Calu3 (cell line): Measurements from ENCODE around the gene MACF1. TPM values are rescaled to one million over a fixed set of nuclear protein-coding genes. Genes with fewer than 3 reads are reported as not detected.
A peak's percentile ranks its signal among the peaks of the same experiment; 100 is the strongest.

Experiments
- BruUV-seq: library from RNA; stranded (reverse); fragments of 400-500 nt; replicated peaks from 2 replicates; lab custom pipeline; 2021; lab: Mats Ljungman, UMichigan
- CTCF ChIA-PET: fragments of 300-600 bp; sonication (Branson Sonifier 250); formaldehyde crosslinking; loops from one replicate; lab custom pipeline; 2022; ENCODE audit warnings: antibody characterized with exemption; lab: Charles Lee
- DNase-seq: peaks from one replicate; pipeline ENCODE4 v3.0.0; 2022
- H3K27ac Mint-ChIP-seq: one replicate; pipeline ENCODE4 v1.8.0; 2022; ENCODE audit warnings: mixed read lengths; ENCODE audit not compliant: unreplicated experiment
- H3K27me3 Mint-ChIP-seq: one replicate; pipeline ENCODE4 v1.8.0; 2022; ENCODE audit warnings: mixed read lengths; ENCODE audit not compliant: unreplicated experiment
- H3K36me3 Mint-ChIP-seq: one replicate; pipeline ENCODE4 v1.8.0; 2022; ENCODE audit warnings: mild to moderate bottlenecking, moderate library complexity, mixed read lengths; ENCODE audit not compliant: insufficient read depth, unreplicated experiment
- H3K4me1 Mint-ChIP-seq: one replicate; pipeline ENCODE4 v1.8.0; 2022; ENCODE audit warnings: mild to moderate bottlenecking, low read depth, mixed read lengths; ENCODE audit not compliant: unreplicated experiment
- H3K4me3 Mint-ChIP-seq: one replicate; pipeline ENCODE4 v1.8.0; 2022; ENCODE audit warnings: mild to moderate bottlenecking, low read depth, moderate library complexity, mixed read lengths; ENCODE audit not compliant: unreplicated experiment
- H3K9me3 Mint-ChIP-seq: one replicate; pipeline ENCODE4 v1.8.0; 2022; ENCODE audit warnings: low read depth, mixed read lengths; ENCODE audit not compliant: unreplicated experiment
- CTCF ChIP-seq: fragments of 200-600 bp; IDR thresholded peaks from one replicate; pipeline ENCODE4 v1.8.0; 2022; ENCODE audit warnings: antibody characterized with exemption; ENCODE audit not compliant: unreplicated experiment
- intact Hi-C: fragments of 100-400 bp; cut with micrococcal nuclease; formaldehyde crosslinking; loops from one replicate; pipeline ENCODE4 v1.10.0; 2022; ENCODE audit not compliant: unreplicated experiment
- total RNA-seq: library from RNA; stranded (reverse); gene quantifications from 2 replicates; pipeline ENCODE4 v1.2.3, GENCODE V29; 2022

The MACF1 gene
- total RNA-seq, 1 experiment from 2014 or later: 705 TPM

- CTCF ChIA-PET: interaction anchor here (0.6 to 1.9 kb wide), 4 partner anchors 9 to 182 kb away, joined by 3 to 7 read pairs (median 5); no protein-coding TSS in a partner anchor
- Mint-ChIP-seq H3K36me3 (peaks cover 98% of the 10 kb centered on the region), H3K4me3 (peak overlapping the region; percentile 4), H3K4me1 (peaks cover 66% of the 10 kb centered on the region), H3K9me3 (no peaks in the 10 kb centered on the region), H3K27ac (peak overlapping the region; percentile 46), H3K27me3 (no peaks in the 10 kb centered on the region)
- DNase-seq: no peak
- intact Hi-C loops: no loop called here
- BruUV-seq: no TSS peak
- TF ChIP-seq CTCF: no peak
Observed at GRCh38 chr1:39425151-39425550, 220.7 kb downstream of the MACF1 start.

- Mint-ChIP-seq H3K27me3 (no peaks in the 10 kb centered on the region), H3K9me3 (no peaks in the 10 kb centered on the region), H3K4me1 (peaks cover 66% of the 10 kb centered on the region), H3K4me3 (no peak overlapping the region), H3K36me3 (peaks cover 98% of the 10 kb centered on the region), H3K27ac (peak overlapping the region; percentile 46)
- CTCF ChIA-PET: interaction anchor here (0.6 to 1.9 kb wide), 3 partner anchors 15 to 181 kb away, joined by 3 to 7 read pairs (median 6); no protein-coding TSS in a partner anchor
- no peak for TF ChIP-seq CTCF
- BruUV-seq: no TSS peak
- no peak for DNase-seq
- intact Hi-C loops: no loop called here
Observed at GRCh38 chr1:39425634-39426033, 221.1 kb downstream of the MACF1 start.

- H3K36me3 Mint-ChIP-seq: peaks cover 98% of the 10 kb centered on the region
- peak overlapping the region; percentile 81 for H3K27ac Mint-ChIP-seq
- CTCF ChIA-PET: no interaction called here
- no peak overlapping the region for H3K4me3 Mint-ChIP-seq
- DNase-seq: no peak
- H3K27me3 Mint-ChIP-seq: no peaks in the 10 kb centered on the region
- intact Hi-C loops: no loop called here
- no TSS peak for BruUV-seq
- H3K4me1 Mint-ChIP-seq: peaks cover 66% of the 10 kb centered on the region
- no peaks in the 10 kb centered on the region for H3K9me3 Mint-ChIP-seq
- no peak for TF ChIP-seq CTCF
Observed at GRCh38 chr1:39426346-39426745, 221.9 kb downstream of the MACF1 start.

- no peak for TF ChIP-seq CTCF
- DNase-seq: no peak
- BruUV-seq: no TSS peak
- Mint-ChIP-seq H3K27ac (no peak overlapping the region), H3K9me3 (no peaks in the 10 kb centered on the region), H3K27me3 (no peaks in the 10 kb centered on the region), H3K4me1 (peaks cover 67% of the 10 kb centered on the region), H3K4me3 (no peak overlapping the region), H3K36me3 (peaks cover 98% of the 10 kb centered on the region)
- intact Hi-C loops: no loop called here
- CTCF ChIA-PET: no interaction called here
Observed at GRCh38 chr1:39427374-39427773, 222.9 kb downstream of the MACF1 start.
